Tibial nerve (tissue), 4 donors: ENCODE measurements around the gene CLEC6A. TPM values are rescaled to one million over a fixed set of nuclear protein-coding genes. Genes with fewer than 3 reads are reported as not detected.

Source experiments
- DNase-seq, 2 donors: peaks; one replicate each; pipeline ENCODE4 v3.0.0-alpha.2; 2019; ENCODE audit warnings: low spot score in 2 of 2
- H3K27ac ChIP-seq, 4 donors: fragments of 200-600 bp; sonication (generic) in 3 of 4; one replicate each; pipeline ENCODE4 v1.5.1; 2017 to 2019; ENCODE audit warnings: mild to moderate bottlenecking in 1 of 4
- H3K27me3 ChIP-seq, 2 donors: fragments of 200-600 bp; sonication (generic) in 1 of 2; one replicate each; pipeline versions ENCODE4 v1.5.1 to v1.6.0; 2017 to 2019
- H3K36me3 ChIP-seq, 3 donors: fragments of 200-600 bp; sonication (generic); one replicate each; pipeline ENCODE4 v1.5.1; 2018 to 2019
- H3K4me1 ChIP-seq, 4 donors: fragments of 200-600 bp; sonication (generic) in 3 of 4; one replicate each; pipeline ENCODE4 v1.5.1; 2017 to 2019
- H3K4me3 ChIP-seq, 4 donors: fragments of 200-600 bp; sonication (generic) in 3 of 4; one replicate each; pipeline ENCODE4 v1.5.1; 2017 to 2019; ENCODE audit warnings: mild to moderate bottlenecking in 1 of 4, moderate library complexity in 1 of 4
- H3K9me3 ChIP-seq, 4 donors: fragments of 200-600 bp; sonication (generic) in 3 of 4; one replicate each; pipeline ENCODE4 v1.5.1; 2017 to 2019
- EP300 ChIP-seq, 2 donors: sonication (generic); formaldehyde crosslinking; IDR thresholded peaks; one replicate each; pipeline ENCODE4 v1.6.1; 2017; ENCODE audit warnings: antibody characterized with exemption in 2 of 2, mild to moderate bottlenecking in 1 of 2
- POLR2A ChIP-seq, 2 donors: fragments of 450-650 bp; IDR thresholded peaks; one replicate each; pipeline ENCODE4 v1.6.1; 2017; ENCODE audit warnings: antibody characterized with exemption in 2 of 2, mild to moderate bottlenecking in 2 of 2, moderate library complexity in 2 of 2
- WGBS, 2 donors: methylation state at CpG; one replicate each; pipeline ENCODE4 v1.1.5; 2018; 5-methylcytosine and 5-hydroxymethylcytosine counted together
- small RNA-seq: library from RNA; depleted of rRNA; stranded (forward); fragments of <200 nt; gene quantifications from one replicate; pipeline ENCODE3, GENCODE V24; 2016
- total RNA-seq, 4 donors: library from RNA; depleted of rRNA; stranded (reverse); fragments of >200 nt; gene quantifications; one replicate each; pipeline ENCODE4 v1.1.0, GENCODE V29; 2016
- TF ChIP-seq, protein P1 (sequence below), 5 experiments: fragments of 200-600 bp in 3 of 5; fragments of 450-650 bp in 2 of 5; sonication (generic) in 3 of 5; IDR thresholded peaks; one replicate each; pipeline ENCODE4 v1.5.1; 2016 to 2019; ENCODE audit warnings: antibody characterized with exemption in 5 of 5, mild to moderate bottlenecking in 3 of 5, moderate library complexity in 2 of 5

The CLEC6A gene
- total RNA-seq, 4 donors from 2014 or later, result not detected

DNA sequence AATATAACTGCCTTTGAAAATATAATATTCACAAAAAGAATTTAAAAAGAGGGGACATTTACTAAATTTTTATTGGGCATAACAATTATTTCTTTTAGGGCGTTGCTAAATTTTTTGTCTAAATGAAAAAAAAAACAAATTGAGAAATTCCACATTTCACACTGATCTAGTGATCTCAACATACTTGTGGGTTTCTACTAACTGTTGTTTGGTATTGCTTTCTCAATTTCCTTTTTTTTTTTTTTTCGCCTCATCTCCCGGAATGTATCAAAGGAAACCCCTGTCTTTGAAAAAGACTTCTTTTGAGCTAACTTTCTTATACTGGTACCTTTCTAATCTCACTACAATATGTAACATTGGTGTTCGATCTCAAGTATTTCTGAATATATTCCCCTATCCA is 57.5 kb downstream of the CLEC6A start, which contains the start of gene CLEC4D:
Gene CLEC4D, plus strand, starts transcription at position 248 of the 400 bp plus-strand sequence. CDS start 230 bp downstream, outside the sequence.
- H3K9me3 ChIP-seq, result no peaks in the 10 kb centered on the region
- WGBS, 2 donors, result 73 to 80% methylated on average over 4 of the region's 4 CpGs
- DNase-seq, result no peak
- H3K4me1 ChIP-seq, result no peaks in the 10 kb centered on the region
- no peak within 1 kb of the TSS for H3K27ac ChIP-seq
- H3K4me3 ChIP-seq, result no peak within 1 kb of the TSS
- H3K36me3 ChIP-seq, result no peaks in the 10 kb centered on the region
- H3K27me3 ChIP-seq, result no peaks in the 10 kb centered on the region
- TF ChIP-seq EP300 (IDR thresholded peaks at IDR 0.05), result no peak
- TF ChIP-seq, protein P1, sequence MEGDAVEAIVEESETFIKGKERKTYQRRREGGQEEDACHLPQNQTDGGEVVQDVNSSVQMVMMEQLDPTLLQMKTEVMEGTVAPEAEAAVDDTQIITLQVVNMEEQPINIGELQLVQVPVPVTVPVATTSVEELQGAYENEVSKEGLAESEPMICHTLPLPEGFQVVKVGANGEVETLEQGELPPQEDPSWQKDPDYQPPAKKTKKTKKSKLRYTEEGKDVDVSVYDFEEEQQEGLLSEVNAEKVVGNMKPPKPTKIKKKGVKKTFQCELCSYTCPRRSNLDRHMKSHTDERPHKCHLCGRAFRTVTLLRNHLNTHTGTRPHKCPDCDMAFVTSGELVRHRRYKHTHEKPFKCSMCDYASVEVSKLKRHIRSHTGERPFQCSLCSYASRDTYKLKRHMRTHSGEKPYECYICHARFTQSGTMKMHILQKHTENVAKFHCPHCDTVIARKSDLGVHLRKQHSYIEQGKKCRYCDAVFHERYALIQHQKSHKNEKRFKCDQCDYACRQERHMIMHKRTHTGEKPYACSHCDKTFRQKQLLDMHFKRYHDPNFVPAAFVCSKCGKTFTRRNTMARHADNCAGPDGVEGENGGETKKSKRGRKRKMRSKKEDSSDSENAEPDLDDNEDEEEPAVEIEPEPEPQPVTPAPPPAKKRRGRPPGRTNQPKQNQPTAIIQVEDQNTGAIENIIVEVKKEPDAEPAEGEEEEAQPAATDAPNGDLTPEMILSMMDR (IDR thresholded peaks at IDR 0.05), result no peak
- TF ChIP-seq POLR2A (IDR thresholded peaks at IDR 0.05), result no peak

DNA sequence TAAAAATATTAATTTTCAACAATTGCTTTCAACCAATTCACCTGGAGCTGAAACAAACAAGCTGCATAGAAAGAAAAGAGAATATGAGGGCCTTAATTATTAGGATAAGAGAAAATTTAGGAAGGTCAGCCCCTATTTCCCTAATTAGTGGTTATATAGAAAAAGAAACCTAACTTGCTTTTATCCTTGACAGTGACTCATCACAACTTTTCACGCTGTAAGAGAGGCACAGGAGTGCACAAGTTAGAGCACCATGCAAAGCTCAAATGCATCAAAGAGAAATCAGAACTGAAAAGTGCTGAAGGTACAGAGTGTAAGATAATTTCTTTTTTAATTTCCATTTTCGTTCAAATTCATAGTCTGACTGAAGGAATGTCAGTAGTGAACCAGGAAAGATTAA is 62.2 kb downstream of the CLEC6A start:
- TF ChIP-seq POLR2A (IDR thresholded peaks at IDR 0.05) (no peak), EP300 (IDR thresholded peaks at IDR 0.05) (no peak)
- TF ChIP-seq, protein P1 (IDR thresholded peaks at IDR 0.05), result no peak
- Histone ChIP-seq H3K4me3 (no peak overlapping the region), H3K36me3 (no peaks in the 10 kb centered on the region), H3K27me3 (no peaks in the 10 kb centered on the region), H3K4me1 (no peaks in the 10 kb centered on the region), H3K27ac (no peak overlapping the region), H3K9me3 (peaks cover 0 to 5% (median 2%) of the 10 kb centered on the region in 4 donors)
- 74 to 77% methylated on average over 2 of the region's 2 CpGs for WGBS, 2 donors
- no peak for DNase-seq

DNA sequence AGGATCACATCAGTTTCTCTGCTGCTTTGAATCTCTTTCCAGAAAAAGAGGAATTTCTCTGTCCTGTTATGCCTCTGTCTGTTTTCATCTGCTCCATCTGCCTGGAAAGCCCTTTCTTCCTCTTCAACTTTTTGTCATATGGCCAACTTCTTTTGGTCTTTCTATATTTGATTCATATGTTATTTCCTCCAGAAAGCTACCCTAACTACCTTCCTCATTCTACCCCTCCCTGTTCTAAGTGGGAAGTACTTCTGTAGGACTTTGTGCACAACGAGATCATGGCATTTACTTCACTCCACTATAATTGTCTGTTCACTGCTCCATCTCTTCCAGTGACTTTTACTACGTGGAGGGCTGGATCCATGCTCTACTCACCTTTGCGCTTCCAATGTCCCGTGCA is 63.4 kb downstream of the CLEC6A start:
- no peaks in the 10 kb centered on the region for H3K36me3 ChIP-seq
- H3K4me3 ChIP-seq, result no peak overlapping the region
- WGBS, 2 donors, result 72 to 74% methylated on average over 4 of the region's 4 CpGs
- TF ChIP-seq EP300 (IDR thresholded peaks at IDR 0.05), result peak in 1 of 2 donors; percentile 50
- TF ChIP-seq, protein P1 (IDR thresholded peaks at IDR 0.05), result no peak
- H3K27ac ChIP-seq, result no peak overlapping the region
- DNase-seq, result no peak
- no peaks in the 10 kb centered on the region for H3K27me3 ChIP-seq
- no peaks in the 10 kb centered on the region for H3K4me1 ChIP-seq
- peaks cover 0 to 15% (median 3%) of the 10 kb centered on the region in 4 donors for H3K9me3 ChIP-seq

DNA sequence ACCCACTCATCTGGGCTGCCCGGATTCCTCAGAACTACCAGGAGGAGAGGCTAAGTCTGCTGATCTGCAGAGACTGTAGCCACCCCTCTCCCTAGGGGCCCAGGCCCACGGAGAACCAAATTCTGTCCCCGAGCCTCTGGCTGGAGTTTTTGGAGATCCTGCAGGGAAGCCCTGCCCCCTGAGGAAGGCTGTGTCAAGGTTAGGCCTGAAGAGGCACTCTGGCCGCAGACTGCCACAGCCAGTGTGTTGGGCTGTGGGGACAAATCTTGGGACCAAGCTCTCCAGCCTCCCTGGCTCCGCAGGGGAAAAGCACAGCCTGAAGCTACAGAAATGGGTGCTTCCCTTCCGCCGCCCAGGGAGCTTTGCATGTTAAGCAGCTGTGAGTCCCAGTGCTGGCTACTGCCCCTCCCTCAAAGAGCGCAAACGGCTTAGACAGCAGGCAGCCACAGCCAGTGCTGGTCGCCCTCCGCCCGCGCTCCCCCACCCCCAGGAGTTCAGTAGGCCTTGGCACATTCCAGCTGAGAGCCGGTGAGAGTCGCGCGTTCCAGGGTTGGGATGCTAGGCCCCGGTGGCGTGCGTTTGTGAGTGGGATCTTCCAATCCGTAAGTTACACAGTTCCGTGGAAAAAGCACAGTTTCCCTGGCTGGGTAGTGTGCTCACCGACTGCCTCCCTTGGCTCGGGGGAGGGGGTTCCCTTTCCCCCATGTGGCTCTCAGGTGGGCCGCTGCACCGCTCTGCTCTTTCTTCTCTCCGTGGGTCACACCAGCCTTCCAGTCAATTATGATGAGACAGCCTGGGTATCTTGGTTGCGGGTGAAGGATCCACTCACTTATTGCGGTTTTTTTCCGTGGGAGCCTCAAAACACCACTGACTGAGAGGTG is 71.7 kb downstream of the CLEC6A start:
- no peak for DNase-seq
- WGBS, 2 donors, result 74 to 79% methylated on average over 18 to 28 of the region's 30 CpGs

More for the DNA sequence above, 71.7 kb downstream of the CLEC6A start:
- Histone ChIP-seq H3K27ac (no peak overlapping the region), H3K27me3 (no peaks in the 10 kb centered on the region), H3K36me3 (no peaks in the 10 kb centered on the region), H3K4me1 (no peaks in the 10 kb centered on the region), H3K4me3 (no peak overlapping the region), H3K9me3 (peaks cover 0 to 22% (median 3%) of the 10 kb centered on the region in 4 donors)
- TF ChIP-seq POLR2A (IDR thresholded peaks at IDR 0.05) (no peak), EP300 (IDR thresholded peaks at IDR 0.05) (no peak)
- TF ChIP-seq, protein P1 (IDR thresholded peaks at IDR 0.05), result no peak

Small RNA genes within 50 kb of the gene (small RNA-seq; reads per million reads assigned to genes)
- not detected for gene RNU6-275P

Other genes starting within 250 kb of the CLEC6A start
- gene FAM90A1, start 228.3 kb upstream of the CLEC6A start, total RNA-seq, result under 1 TPM in 1 of 4 donors, not detected in 3; 0.21 TPM
- gene CLEC4D, start 57.5 kb downstream of the CLEC6A start, total RNA-seq, result 1 to 10 TPM in 1 of 4 donors, under 1 TPM in 1, not detected in 2; 0.87 to 3.6 TPM
- 1 to 10 TPM in 3 of 4 donors, under 1 TPM in 1; 0.30 to 9.2 (median 5.1) TPM for gene CLEC4E, start 84.9 kb downstream of the CLEC6A start, total RNA-seq
- 1 to 10 TPM in 1 of 4 donors, under 1 TPM in 2, not detected in 1; 0.39 to 2.6 (median 0.84) TPM for gene AICDA, start 156.9 kb downstream of the CLEC6A start, total RNA-seq
- gene MFAP5, start 206.9 kb downstream of the CLEC6A start, total RNA-seq, result 100 to 1,000 TPM; 153 to 895 (median 613) TPM
- gene RIMKLB, start 242.0 kb downstream of the CLEC6A start, total RNA-seq, result 10 to 100 TPM; 53.4 to 76.6 (median 68.9) TPM